OCI-LY3 (cell line): ENCODE data around the gene RRP7A.
"Not testable (repeated sequence)": the region's sequence is repeated elsewhere in the genome, so short reads cannot be mapped to it uniquely, and the experiment has no call there.

Experiments
- H2AFZ ChIP-seq: fragments of 200-600, 300-600 bp; shearing (Covaris generic); 2 replicates; pipeline ENCODE4 v1.6.0; 2014; ENCODE audit warnings: antibody characterized with exemption, low read depth, low read length
- H3K27ac ChIP-seq: fragments of 200-600, 300-600 bp; sonication (generic); 2 replicates; pipeline ENCODE4 v1.5.1; 2014; ENCODE audit warnings: mild to moderate bottlenecking, low read length, moderate library complexity, mixed read lengths
- H3K27me3 ChIP-seq: fragments of 200-600, 300-600 bp; sonication (generic); 2 replicates; pipeline ENCODE4 v1.6.1; 2014; ENCODE audit warnings: low read depth, low read length, mixed read lengths
- H3K36me3 ChIP-seq: fragments of 200-600, 300-600 bp; sonication (generic); replicated peaks from 2 replicates; pipeline ENCODE3; 2014; ENCODE audit warnings: low read depth, low read length, mixed read lengths
- H3K4me1 ChIP-seq: fragments of 300-600, 200-600 bp; sonication (generic); 2 replicates; pipeline ENCODE4 v1.6.1; 2014; ENCODE audit warnings: low read length, mixed read lengths
- H3K4me2 ChIP-seq: fragments of 200-600, 300-600 bp; sonication (generic); 2 replicates; pipeline ENCODE4 v1.6.1; 2014; ENCODE audit warnings: low read length, mixed read lengths
- H3K4me3 ChIP-seq: fragments of 300-600, 200-600 bp; sonication (generic); 2 replicates; pipeline ENCODE4 v1.5.1; 2014; ENCODE audit warnings: antibody characterized with exemption, mild to moderate bottlenecking, low read length, moderate library complexity
- H3K79me2 ChIP-seq: fragments of 300-600, 200-600 bp; shearing (Covaris generic); 2 replicates; pipeline ENCODE4 v1.6.1; 2014; ENCODE audit warnings: mild to moderate bottlenecking, low read length, mixed read lengths
- H3K9ac ChIP-seq: fragments of 300-600, 200-600 bp; shearing (Covaris generic); 2 replicates; pipeline ENCODE4 v1.6.0; 2014; ENCODE audit warnings: mild to moderate bottlenecking, low read length, moderate library complexity
- H3K9me3 ChIP-seq: fragments of 200-600, 300-600 bp; shearing (Covaris generic); 2 replicates; pipeline ENCODE4 v1.6.1; 2014; ENCODE audit warnings: low read length, mixed read lengths; ENCODE audit not compliant: insufficient read depth
- H4K20me1 ChIP-seq: fragments of 200-600, 300-600 bp; sonication (generic); 2 replicates; pipeline ENCODE4 v1.6.1; 2016; ENCODE audit warnings: low read length, mixed read lengths; ENCODE audit not compliant: insufficient read depth
- CTCF ChIP-seq: fragments of 200-600, 300-600 bp; sonication (generic); IDR thresholded peaks from 2 replicates; pipeline ENCODE4 v1.5.1; 2014; ENCODE audit warnings: antibody characterized with exemption, low read length, low read depth
- EZH2phosphoT487 ChIP-seq: fragments of 200-600 bp; shearing (Covaris generic); IDR thresholded peaks from 2 replicates; pipeline ENCODE4 v1.6.1; 2018; ENCODE audit warnings: antibody characterized with exemption, mixed run types, low read depth

The RRP7A gene

GRCh38 chr22:42515896-42516295 is 3.7 kb downstream of the RRP7A start:
- Histone ChIP-seq H3K4me2 (no peak overlapping the region), H3K36me3 (peaks cover 7% of the 10 kb centered on the region), H3K27me3 (no peaks in the 10 kb centered on the region), H4K20me1 (peaks cover 10% of the 10 kb centered on the region; the same call in 1 of the 2 replicates), H3K79me2 (peaks cover 41% of the 10 kb centered on the region), H3K27ac (no peak overlapping the region), H3K9me3 (no peaks in the 10 kb centered on the region), H3K4me1 (peaks cover 5% of the 10 kb centered on the region), H3K4me3 (no peak overlapping the region), H2AFZ (no peak overlapping the region), H3K9ac (no peak overlapping the region)
- TF ChIP-seq CTCF (no peak), EZH2phosphoT487 (no peak)

GRCh38 chr22:42515304-42515703 is 4.3 kb downstream of the RRP7A start:
- not testable (repeated sequence) for H3K27ac ChIP-seq, H3K4me2 ChIP-seq, H2AFZ ChIP-seq, H3K27me3 ChIP-seq, H3K9me3 ChIP-seq, H3K4me1 ChIP-seq, H3K36me3 ChIP-seq, H4K20me1 ChIP-seq, H3K4me3 ChIP-seq, H3K9ac ChIP-seq
- peaks cover 41% of the 10 kb centered on the region for H3K79me2 ChIP-seq

DNA sequence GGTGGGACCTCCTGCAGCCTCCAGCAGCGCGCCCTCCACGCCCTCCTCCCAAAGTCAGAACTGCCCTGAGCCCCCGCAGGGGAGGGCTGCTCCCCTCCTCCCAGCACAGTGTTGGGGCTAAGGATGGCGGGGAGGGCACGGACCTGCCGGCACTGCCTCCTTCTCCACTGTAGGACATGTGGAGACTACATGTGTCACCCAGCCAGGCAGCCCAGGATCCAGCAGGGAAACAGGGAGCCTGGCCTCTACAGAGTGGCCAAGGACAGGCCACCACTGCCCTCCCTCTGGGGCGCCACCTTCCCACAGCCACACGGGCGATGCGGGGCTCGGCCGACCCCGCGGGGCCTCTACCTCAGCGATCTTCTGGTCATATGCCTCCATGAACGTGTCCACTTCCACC is 5.3 kb downstream of the RRP7A start:
- H3K27me3 ChIP-seq, H2AFZ ChIP-seq, H3K36me3 ChIP-seq, H3K4me1 ChIP-seq, H4K20me1 ChIP-seq, H3K4me2 ChIP-seq, H3K9ac ChIP-seq, H3K9me3 ChIP-seq, H3K27ac ChIP-seq, H3K4me3 ChIP-seq: not testable (repeated sequence)
- peaks cover 33% of the 10 kb centered on the region for H3K79me2 ChIP-seq

DNA sequence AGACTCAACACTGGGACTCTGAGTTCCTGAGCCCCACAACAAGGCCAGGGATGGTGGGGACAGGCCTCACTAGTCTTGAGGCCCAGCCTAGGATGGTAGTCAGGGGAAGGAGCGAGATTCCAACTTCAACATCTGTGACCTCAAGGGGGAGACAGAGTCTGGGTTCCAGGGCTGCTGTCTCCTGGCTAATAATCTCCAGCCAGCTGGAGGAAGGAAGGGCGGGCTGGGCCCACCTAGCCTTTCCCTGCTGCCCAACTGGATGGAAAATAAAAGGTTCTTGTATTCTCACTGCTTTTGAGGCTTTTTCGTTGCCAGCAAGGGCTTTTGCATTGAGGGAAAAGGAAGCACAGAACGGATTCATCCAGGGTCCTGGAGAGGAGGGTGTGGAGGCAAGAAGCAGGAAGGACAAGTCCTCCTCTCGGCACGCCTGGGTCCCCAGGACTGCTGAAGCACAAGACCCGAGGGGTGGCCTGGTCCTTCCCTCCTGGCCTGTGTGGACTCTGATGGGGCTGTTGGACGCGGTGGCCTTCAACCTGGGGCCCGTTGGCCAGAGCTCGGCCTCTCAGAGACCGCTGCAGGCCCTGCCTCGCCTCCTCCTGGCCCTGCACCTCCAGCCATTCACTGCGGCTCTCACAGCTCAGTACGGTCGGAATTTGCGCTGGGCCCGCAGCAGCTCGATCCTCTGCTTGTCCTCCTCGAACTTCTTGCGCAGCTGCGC is 7.2 kb downstream of the RRP7A start:
- H4K20me1 ChIP-seq, H3K27ac ChIP-seq: not testable (repeated sequence)

DNA sequence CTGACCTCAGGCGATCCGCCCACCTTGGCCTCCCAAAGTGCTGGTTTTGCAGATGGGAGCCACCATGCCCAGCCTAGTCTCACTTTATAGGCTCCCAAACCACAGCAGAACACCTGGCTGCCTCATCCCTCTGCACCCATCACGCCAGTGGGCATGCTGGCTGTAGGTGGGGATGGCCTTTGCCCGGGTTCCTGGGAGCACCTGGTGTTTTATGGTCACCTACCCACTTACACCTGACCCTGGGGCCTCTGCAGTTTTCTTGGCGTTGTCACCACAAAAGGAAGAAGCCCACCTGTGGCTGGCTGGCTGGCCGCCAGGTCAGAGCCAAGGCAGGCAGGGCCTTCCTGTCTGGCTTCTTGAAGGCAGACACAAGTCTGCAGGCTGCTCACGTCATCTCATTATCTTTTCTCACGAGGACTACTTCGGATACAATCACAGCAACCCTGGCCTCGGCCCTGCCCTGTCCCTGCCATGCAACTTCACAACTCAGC is 8.2 kb downstream of the RRP7A start:
- H3K27me3 ChIP-seq, result no peaks in the 10 kb centered on the region
- no peak overlapping the region for H3K9ac ChIP-seq
- no peak for TF ChIP-seq EZH2phosphoT487
- TF ChIP-seq CTCF, result no peak
- no peaks in the 10 kb centered on the region for H3K9me3 ChIP-seq
- no peak overlapping the region for H2AFZ ChIP-seq
- H3K4me3 ChIP-seq, result no peak overlapping the region
- H4K20me1 ChIP-seq, result peaks cover 10% of the 10 kb centered on the region; the same call in 1 of the 2 replicates
- H3K4me2 ChIP-seq, result no peak overlapping the region
- H3K4me1 ChIP-seq, result no peaks in the 10 kb centered on the region
- H3K36me3 ChIP-seq, result peaks cover 7% of the 10 kb centered on the region
- H3K27ac ChIP-seq, result no peak overlapping the region
- peaks cover 8% of the 10 kb centered on the region for H3K79me2 ChIP-seq

More for the DNA sequence above, 7.2 kb downstream of the RRP7A start:
- not testable (repeated sequence) for H3K4me1 ChIP-seq, H3K9ac ChIP-seq, H3K4me3 ChIP-seq, H3K4me2 ChIP-seq, H3K27me3 ChIP-seq, H3K36me3 ChIP-seq, H3K9me3 ChIP-seq, H2AFZ ChIP-seq
- peaks cover 16% of the 10 kb centered on the region for H3K79me2 ChIP-seq
